ENCODE results near the gene RFPL3. TPM values are rescaled to one million over a fixed set of nuclear protein-coding genes. Genes with fewer than 3 reads are reported as not detected.

RFPL3 gene
- total and polyA plus RNA-seq, 2 experiments from 2014 or later: not detected

DNA sequence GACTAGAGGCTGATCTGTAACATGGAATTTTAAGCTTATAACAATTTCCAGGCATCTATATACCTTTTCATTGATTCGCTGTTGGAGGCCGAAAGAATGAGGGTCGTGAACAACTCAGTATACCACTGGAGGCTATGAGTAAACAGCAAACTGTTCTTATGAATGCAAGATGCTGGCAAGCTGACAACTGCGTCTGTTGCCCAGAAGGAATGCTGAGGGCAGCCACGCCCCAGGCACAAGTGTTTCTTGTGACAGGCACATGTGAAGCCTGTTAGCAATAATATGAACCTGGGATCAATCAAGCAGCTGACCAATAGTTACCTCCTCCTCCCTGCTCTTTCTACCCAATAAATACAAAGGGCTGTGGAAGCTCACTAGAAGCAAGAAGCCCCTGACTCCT, 39.1 kb downstream of the RFPL3 start:
- peaks cover 81% of the 10 kb centered on the region for H3K36me3 ChIP-seq (ENCODE audit: insufficient read depth)
- H3K9me2 ChIP-seq (ENCODE audit: insufficient read depth): no peaks in the 10 kb centered on the region
- H3F3A ChIP-seq (replicated peaks; ENCODE audit: low read depth): no peaks in the 10 kb centered on the region
- Mint-ChIP-seq H3K27me3 (ENCODE audit: insufficient read depth, low read depth, poor library complexity) (no peaks in the 10 kb centered on the region), H3K27ac (no peak overlapping the region), H3K4me3 (no peak overlapping the region), H3K4me1 (no peaks in the 10 kb centered on the region), H3K9me3 (no peaks in the 10 kb centered on the region), H3K36me3 (ENCODE audit: low read depth) (peaks cover 78% of the 10 kb centered on the region)
- H4K20me1 ChIP-seq (replicated peaks; ENCODE audit: insufficient read depth): peaks cover 25% of the 10 kb centered on the region; the same call in 1 of the 2 replicates
- no peaks in the 10 kb centered on the region for H3K27me3 ChIP-seq (ENCODE audit: insufficient read depth)
- no peak overlapping the region for H3K4me2 ChIP-seq
- H3K4me1 ChIP-seq (ENCODE audit: insufficient read depth): no peaks in the 10 kb centered on the region
- no peaks in the 10 kb centered on the region for H3K79me2 ChIP-seq (replicated peaks; ENCODE audit: insufficient read depth)
- H3K27ac ChIP-seq (ENCODE audit: low read depth): no peak overlapping the region
- TF ChIP-seq CTCF (conservative IDR thresholded peaks at IDR 0.05; ENCODE audit: low read depth in 2 of 2) (no peak), ZNF114 (CRISPR knock-in tag; IDR thresholded peaks at IDR 0.05) (no peak), ZNF331 (CRISPR knock-in tag; IDR thresholded peaks at IDR 0.05; ENCODE audit: low read depth) (no peak), POLR2AphosphoS5 (IDR thresholded peaks at IDR 0.05; ENCODE audit: low read depth) (no peak), EZH2 (IDR thresholded peaks at IDR 0.05; ENCODE audit: low read depth, unreplicated experiment) (no peak), CREB1 (CRISPR knock-in tag; IDR thresholded peaks at IDR 0.05; ENCODE audit: low read depth) (no peak), STAT1 (IDR thresholded peaks at IDR 0.05; ENCODE audit: unreplicated experiment) (no peak), JUNB (IDR thresholded peaks at IDR 0.05; ENCODE audit: unreplicated experiment) (no peak), EZH2phosphoT487 (IDR thresholded peaks at IDR 0.05; ENCODE audit: unreplicated experiment) (no peak), NANOG (IDR thresholded peaks at IDR 0.05; ENCODE audit: borderline replicate concordance) (no peak)
- no peak overlapping the region for H2AFZ ChIP-seq
- ATAC-seq: no peak
- no peak overlapping the region for H3K4me3 ChIP-seq
- DNase-seq (ENCODE audit: low spot score): no peak

DNA sequence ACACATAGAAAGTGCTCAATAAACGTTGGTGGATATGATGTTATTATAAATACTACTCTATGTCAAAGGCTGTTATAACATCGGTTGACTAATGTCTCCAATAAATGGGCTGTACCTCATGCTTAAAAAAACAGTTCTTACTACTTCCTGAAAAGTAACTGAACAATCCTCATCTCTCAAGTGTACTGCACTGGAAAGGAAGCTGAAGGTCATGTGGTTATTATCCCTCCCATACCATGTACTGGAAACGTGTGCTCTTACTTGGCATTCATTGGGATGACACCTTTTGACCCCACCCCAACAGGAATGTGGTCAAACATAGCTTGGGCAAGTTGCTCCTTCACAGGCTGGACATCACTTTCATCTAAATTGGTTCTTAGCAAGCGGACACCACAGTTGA, 43.8 kb downstream of the RFPL3 start:
- H3K4me1 ChIP-seq (ENCODE audit: insufficient read depth): no peaks in the 10 kb centered on the region
- no peaks in the 10 kb centered on the region for H3K9me2 ChIP-seq (ENCODE audit: insufficient read depth)
- H3K27me3 Mint-ChIP-seq (ENCODE audit: insufficient read depth, low read depth, poor library complexity): no peaks in the 10 kb centered on the region
- no peak for TF ChIP-seq EZH2 (IDR thresholded peaks at IDR 0.05; ENCODE audit: low read depth, unreplicated experiment)
- TF ChIP-seq POLR2AphosphoS5 (IDR thresholded peaks at IDR 0.05; ENCODE audit: low read depth): no peak
- TF ChIP-seq CTCF (conservative IDR thresholded peaks at IDR 0.05; ENCODE audit: low read depth in 2 of 2): no peak
- no peak for TF ChIP-seq NANOG (IDR thresholded peaks at IDR 0.05; ENCODE audit: borderline replicate concordance)
- H3K4me3 Mint-ChIP-seq: no peak overlapping the region
- ATAC-seq: no peak
- no peaks in the 10 kb centered on the region for H3K79me2 ChIP-seq (replicated peaks; ENCODE audit: insufficient read depth)
- H3K36me3 Mint-ChIP-seq (ENCODE audit: low read depth): peaks cover 64% of the 10 kb centered on the region
- H4K20me1 ChIP-seq (replicated peaks; ENCODE audit: insufficient read depth): peaks cover 29% of the 10 kb centered on the region; the same call in 1 of the 2 replicates
- H3K4me3 ChIP-seq: no peak overlapping the region
- no peaks in the 10 kb centered on the region for H3K9me3 Mint-ChIP-seq
- no peak overlapping the region for H3K27ac ChIP-seq (ENCODE audit: low read depth)
- H3K27ac Mint-ChIP-seq: no peak overlapping the region
- H3K4me2 ChIP-seq: no peak overlapping the region
- H3K4me1 Mint-ChIP-seq: no peaks in the 10 kb centered on the region
- H3K27me3 ChIP-seq (ENCODE audit: insufficient read depth): no peaks in the 10 kb centered on the region
- H3F3A ChIP-seq (replicated peaks; ENCODE audit: low read depth): no peaks in the 10 kb centered on the region
- DNase-seq (ENCODE audit: low spot score): no peak
- no peak overlapping the region for H2AFZ ChIP-seq
- H3K36me3 ChIP-seq (ENCODE audit: insufficient read depth): peaks cover 64% of the 10 kb centered on the region

Data from GM23338 (cell line).